ENCODE measurements around the gene CYTH3. TPM values are rescaled to one million over a fixed set of nuclear protein-coding genes. Genes with fewer than 3 reads are reported as not detected.
"Not testable (repeated sequence)": the region's sequence is repeated elsewhere in the genome, so short reads cannot be mapped to it uniquely, and the experiment has no call there.

Gene CYTH3
- polyA plus RNA-seq, 12 donors: 26.6 to 55.4 (median 32.9) TPM; not detected in 1

DNA sequence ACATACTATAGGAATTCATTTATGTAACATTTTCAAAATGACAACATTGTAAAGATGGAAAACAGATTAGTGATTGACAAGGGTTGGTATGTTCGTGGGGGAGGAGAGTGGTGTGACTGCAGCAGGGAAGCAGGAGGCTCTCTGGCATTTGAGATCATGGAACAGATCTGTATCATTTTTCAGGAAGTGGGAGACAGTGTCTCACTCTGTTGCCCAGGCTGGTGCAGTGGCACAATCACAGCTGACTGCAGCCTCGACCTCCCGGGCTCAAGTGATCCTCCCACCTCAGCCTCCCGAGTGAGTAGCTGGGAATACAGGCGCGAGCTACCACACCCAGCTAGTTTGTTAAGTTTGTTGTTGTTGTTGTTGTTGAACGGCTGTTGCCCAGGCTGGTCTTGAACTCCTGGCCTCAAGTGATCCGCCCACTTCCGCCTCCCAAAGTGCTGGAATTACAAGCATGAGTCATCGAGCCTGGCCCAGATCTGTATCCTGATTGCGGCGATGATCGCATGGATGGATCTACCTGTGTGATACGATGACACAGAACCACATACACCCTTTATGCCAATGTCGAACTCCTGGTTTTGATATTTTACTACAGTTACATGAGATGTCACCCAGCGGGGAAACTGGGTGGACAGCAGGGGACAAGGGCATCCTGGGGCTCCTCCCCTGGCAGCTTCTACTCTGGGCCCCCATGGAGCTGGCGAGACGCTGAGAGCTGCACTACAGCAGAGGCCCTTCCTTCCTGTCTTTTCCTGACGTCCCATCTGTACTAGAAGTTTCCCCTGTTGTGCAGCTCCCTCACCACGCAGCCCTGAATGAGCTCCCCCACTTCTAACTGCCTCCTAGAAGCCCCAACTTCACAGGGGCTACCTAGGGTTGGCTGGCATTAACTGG, 12.3 kb upstream of the CYTH3 start:
- no peak for DNase-seq

DNA sequence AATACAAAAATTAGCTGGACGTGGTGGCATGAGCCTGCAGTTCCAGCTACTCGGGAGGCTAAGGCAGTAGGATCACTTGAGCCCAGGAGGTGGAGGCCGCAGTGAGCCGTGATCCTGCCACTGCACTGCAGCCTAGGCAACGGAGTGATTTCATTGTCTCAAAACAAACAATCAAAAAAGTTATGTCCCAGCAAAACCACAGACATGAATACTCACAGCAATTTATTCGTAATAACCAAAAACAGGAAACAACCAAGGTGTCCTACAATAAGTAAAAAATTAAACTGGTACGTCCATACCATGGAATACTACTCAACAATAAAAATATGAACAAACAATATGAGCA, 11.6 kb upstream of the CYTH3 start:
- no peak for DNase-seq

DNA sequence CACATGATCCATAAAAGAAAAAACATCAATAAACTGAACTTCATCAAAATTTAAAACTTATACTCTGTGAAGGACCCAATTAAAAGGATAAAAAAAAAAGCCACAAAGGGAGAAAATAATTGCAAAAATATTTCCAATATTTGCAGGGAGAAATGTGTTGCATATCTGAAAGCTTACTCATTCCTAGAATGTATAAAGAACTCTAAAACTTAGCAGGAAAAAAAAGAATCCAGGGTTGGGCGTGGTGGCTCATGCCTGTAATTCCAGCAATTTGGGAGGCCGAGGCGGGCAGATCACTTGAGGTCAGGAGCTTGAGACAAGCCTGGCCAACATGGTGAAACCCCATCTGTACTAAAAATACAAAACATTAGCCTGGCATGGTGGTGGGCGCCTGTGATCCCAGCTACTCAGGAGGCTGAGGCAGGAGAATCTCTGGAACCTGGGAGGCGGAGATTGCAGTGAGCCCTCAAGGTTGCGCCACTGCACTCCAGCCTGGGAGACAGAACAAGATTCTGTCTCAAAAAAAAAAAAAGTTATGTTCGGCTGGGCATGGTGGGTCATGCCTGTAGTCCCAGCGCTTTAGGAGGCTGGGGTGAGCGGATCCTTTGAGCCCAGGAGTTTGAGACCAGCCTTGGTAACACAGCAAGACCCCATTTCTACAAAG, 11.1 kb upstream of the CYTH3 start:
- not testable (repeated sequence) for DNase-seq

DNA sequence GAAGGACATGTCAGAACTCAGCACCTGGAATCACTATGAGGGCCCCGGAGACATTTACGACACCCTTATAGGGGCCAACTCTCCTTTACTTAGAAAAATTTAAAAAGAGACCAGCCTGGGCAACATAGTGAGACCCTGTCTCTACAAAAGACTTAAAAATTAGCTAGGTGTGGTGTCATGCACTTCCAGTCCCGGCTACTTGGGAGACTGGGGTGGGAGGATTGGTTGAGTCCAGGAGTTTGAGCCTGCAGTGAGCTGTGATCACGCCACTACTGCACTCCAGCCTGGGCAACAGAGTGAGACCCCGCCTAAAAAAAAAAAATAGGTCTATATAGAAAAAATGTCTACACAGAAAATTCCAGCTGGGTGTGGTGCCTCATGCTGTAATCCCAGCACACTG, 7.5 kb upstream of the CYTH3 start:
- DNase-seq: no peak

DNA sequence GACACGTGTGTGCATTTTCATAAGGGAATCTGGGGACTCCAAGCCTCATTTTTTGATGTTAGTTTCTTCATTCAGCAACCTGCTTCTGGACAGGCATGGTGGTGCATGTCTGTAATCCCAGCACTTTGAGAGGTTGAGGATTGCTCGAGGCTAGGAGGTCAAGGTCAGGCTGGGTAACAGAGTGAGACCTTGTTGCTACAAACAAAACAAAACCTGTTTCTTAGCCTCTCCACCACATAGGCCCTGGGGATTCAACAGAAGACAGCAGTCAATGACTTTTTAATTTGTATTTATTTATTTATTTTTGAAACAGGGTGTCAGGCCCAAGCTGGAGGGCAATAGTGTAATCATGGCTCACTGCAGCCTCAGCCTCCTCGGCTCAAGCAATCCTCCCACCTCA, 6.9 kb upstream of the CYTH3 start:
- no peak for DNase-seq

- no peak for DNase-seq
These were observed 6.4 kb upstream of the CYTH3 start for GRCh38 chr7:6278749-6279310.

- no peak for DNase-seq
These were observed 5.1 kb upstream of the CYTH3 start for GRCh38 chr7:6277476-6277875.

DNA sequence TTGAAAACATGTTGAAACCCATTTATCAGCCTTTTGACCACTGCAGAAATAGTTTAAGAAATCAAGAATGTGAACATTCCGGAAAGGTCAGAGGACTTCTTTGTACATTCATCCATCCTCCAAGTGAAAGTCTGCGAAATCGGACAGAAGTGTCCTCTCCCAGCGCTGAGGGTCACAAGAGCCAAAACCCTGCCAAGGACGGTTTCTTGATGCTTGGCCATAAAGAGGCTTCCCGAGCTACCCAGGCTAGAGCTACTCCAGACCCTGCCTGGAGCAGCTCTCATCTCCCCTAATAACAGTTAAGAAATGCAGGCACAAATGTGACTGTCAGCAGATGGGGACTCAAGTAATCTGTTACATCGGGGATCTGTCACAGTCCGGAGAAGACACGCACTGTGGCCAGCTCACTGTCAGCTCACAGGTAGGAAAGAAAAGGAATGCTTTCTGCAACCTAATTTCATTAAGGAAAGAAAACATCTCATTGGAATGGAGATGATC, 4.5 kb upstream of the CYTH3 start:
- no peak for DNase-seq

DNA sequence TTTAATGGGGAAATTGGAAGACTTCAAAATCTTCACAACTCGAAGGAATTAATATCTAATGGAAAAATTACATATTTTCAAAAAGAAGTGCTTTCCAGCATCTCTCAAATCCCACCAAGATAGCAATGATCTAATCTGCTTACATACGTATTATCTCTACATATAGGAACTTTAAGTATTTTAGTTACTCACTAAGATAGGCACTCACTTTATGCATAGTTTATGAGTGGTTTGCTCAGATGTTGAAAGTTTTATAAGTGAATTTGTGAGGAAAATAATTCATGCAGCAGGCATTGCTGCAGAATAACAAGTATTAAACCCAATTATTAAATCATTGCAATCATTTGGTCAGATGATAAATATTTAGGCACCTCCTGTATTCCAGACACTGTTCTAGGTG, 2.3 kb upstream of the CYTH3 start:
- DNase-seq: no peak

DNA sequence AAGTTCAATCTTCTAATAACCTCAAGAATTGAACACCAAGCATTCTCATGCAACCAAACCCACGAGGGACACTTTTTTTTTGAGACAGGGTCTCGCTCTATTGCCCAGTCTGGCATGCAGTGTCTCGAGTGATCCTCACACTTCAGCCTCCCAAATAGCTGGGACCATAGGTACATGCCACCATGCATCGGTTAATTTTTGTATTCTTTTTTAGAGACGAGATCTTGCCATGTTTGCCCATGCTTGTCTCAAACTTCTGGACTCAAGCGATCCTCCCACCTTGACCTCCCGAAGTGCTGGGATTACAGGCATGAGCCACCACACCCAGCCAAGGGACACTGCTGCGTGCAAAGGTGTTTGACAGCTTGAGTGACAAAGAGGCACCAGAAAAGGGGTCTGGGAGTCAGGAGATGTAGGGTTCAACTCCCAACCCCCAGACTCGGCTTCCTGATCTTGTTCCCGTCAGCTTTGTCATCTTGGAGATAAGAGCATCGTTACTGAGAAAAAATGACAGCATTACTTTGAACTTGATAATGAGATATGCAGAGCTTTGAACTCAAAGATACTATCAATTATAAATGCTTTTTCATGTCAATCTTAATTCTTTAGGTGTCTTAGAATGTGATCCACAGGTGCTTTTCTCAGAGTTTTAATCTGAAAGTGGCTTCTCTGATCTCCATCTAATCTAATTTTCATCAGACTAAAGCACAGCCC, 1.6 kb upstream of the CYTH3 start:
- no peak for DNase-seq

DNA sequence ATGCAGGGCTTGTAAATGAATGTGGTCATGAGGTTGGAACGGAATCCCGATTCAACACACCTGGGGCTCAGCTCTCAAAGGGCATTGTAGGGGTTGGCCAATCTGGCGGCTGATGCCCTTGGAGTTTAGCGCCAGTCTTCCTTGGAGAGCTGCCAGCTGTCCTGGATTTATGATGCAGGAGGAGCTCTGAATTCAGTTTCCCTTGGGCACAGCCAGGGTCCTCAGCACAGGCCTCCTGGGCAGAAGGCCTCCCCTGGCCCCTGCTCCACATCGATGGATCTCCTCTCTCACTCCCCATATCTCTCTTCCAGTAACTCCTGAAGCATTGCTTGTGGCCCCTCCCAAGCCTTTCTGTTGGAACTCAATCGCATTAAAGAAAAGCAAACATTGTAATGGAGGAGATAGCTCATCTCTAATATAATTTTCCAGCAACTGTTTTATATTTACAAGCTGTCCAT, 985 bp upstream of the CYTH3 start:
- no peak for DNase-seq

GRCh38 chr7:6271694-6272440, 557 bp downstream of the CYTH3 start:
- no peak for DNase-seq

GRCh38 chr7:6271060-6271658, 1.3 kb downstream of the CYTH3 start:
- DNase-seq: no peak

DNA sequence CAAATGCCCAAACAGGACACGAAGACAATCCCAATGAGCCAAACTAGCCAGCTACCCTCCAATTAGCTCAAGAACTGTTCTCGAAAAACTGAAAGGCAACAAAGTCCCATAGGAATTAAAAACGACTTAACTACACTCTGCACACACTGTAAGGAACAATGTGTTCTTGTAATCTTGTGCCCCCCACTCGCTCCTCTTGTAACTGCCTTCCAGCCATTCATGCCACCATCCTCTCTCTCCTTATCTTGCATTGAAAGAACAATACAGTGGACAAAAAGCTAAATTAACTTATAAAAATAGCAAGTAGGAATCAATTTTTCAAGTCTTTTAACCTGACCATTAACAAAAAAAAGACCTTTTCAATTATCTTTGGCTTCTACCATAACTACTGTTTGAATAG, 2.9 kb downstream of the CYTH3 start:
- no peak for DNase-seq

DNA sequence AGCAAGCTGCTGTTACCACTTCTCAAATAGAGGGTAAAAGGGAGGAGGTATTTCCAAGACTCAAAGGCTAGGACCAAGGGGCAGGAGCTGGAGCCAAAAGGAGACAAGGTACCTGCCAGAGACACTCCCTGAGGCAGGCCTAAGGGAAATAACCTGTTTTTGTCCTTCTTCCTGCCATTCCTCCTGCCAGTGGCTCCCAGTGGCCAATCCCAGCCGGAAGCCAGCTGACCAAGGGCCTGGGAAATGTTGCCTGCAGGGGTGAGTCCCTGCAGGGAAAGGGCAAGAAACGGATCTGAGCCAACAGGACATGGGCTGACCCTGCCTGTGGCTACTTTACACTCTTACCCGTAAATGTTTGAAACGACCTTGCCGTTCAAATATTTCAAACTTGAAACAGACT, 3.5 kb downstream of the CYTH3 start:
- DNase-seq: no peak

DNA sequence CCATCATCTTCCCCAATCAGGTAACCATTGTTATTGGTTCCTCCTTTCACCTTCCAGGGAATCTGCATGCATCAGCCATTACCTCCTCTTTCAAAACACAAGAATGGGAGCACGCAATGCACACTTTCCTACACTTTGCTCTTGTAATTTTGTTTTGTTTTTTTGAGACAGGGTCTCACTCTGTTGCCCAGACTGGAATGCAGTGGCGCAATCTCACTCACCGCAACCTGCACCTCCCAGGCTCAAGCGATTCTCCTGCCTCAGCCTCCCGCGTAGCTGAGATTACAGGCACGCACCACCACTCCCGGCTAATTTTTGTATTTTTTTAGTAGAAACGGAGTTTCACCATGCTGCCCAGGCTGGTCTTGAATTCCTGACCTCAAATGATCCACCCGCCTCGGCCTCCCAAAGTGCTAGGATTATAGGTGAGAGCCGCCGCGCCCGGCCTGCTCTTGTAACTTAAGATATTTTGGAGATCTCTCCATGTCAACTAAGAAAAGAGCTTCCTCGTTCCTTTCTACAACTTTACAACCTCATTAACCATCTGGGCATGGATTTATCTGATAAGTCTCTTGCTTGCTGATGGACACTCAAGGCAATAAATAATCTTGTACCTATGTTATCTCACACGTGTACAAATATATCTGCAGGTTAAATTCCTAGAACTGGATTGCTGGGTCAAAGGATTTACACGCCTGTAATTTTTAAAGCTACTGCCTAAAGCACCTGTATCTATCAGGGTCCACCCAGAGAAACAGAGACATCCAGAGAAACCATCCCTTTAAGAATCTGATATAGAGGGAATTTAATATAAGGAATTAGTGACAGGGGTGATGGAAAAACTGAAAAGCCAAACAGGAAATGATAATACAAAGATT, 4.2 kb downstream of the CYTH3 start:
- no peak for DNase-seq

GRCh38 chr7:6266699-6267098, 5.7 kb downstream of the CYTH3 start:
- no peak for DNase-seq

DNA sequence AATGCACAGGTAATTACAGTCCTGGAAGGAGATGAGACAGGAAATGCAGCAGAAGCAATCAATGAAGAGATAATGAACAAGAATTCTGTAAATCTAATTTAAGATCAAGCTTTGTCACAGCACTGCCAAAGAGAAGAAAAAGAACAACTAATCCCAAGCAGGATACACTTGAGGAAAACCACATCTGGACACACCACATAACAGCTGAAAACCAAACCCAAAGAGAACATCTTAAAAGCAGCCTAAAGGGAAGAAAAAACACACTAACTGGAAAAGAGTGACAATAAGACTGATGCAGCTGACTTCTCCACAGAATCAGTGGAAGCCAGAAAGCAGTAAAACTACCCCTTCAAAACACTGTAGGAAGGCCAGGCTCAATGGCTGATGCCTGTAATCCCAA, 10.2 kb downstream of the CYTH3 start:
- no peak for DNase-seq

DNA sequence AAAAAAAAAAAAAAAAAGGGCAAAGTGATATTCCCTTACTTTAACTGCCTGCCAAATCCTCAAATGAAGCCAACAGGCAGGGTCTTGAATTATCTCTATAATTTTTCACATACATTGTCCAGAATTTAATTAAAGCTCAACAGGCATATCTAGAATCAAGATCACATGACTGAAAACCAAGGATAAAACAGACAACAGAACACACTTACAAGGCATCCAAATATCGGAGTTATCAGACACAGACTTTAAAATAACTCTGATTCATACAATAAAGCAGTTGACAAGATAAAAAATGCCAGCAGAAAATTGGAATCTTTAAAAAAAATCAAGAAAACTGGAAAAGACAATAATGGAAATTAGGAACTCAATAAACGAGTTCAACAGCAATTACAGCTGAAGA, 10.7 kb downstream of the CYTH3 start:
- DNase-seq: no peak
